ENCODE measurements around the gene LGALS9.
"Not testable (repeated sequence)": the region's sequence is repeated elsewhere in the genome, so short reads cannot be mapped to it uniquely, and the experiment has no call there.

LGALS9 gene

DNA sequence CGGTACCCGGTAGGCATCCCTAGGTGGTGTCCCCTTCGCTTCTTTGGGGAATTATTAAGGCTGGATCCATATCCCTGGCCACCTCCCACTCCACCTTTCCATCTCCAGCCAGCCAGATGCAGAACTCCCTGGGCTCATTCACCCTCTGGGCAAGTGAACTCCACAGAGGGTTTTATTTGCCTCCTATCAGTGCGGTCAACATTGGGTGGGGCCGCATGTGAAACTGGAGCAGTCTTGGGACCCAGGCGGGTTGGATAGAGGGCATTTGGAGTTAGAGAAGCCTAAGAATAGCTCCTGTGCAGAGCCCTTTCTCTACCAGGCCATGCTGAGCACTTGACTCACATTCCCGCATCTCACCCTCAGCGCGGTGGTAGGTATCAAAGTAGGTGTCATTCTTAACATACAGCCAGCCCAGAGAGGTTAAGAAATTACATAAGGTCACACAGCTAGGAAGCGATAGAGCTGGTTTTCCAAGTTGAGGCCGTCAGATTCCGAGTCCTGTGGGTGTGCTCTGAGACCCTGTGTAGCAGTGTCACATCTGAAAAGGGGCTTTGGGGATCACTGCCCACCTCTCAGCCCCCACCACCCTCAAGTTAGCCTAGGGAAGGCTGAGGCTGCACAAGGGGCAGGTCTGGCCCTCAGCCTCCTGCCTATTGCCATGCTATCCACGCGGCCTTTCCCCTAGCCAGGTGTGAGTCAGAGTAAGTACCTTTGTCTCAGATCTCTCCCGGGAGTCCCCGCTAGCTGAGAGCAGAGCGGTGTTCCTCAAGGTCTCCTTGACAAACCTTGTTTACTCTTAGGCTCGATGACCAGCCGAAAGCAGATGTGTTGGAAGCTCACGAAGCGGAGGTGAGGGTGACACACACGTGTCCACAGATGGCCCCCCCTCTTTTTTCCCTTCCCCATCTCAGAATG lies 26.9 kb upstream of the LGALS9 start:
- no peak for DNase-seq

DNA sequence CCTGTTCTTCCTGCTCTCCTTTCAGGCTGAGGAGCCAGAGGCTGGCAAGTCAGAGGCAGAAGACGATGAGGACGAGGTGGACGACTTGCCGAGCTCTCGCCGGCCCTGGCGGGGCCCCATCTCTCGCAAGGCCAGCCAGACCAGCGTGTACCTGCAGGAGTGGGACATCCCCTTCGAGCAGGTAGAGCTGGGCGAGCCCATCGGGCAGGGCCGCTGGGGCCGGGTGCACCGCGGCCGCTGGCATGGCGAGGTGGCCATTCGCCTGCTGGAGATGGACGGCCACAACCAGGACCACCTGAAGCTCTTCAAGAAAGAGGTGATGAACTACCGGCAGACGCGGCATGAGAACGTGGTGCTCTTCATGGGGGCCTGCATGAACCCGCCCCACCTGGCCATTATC lies 25.6 kb upstream of the LGALS9 start:
- DNase-seq = no peak

DNA sequence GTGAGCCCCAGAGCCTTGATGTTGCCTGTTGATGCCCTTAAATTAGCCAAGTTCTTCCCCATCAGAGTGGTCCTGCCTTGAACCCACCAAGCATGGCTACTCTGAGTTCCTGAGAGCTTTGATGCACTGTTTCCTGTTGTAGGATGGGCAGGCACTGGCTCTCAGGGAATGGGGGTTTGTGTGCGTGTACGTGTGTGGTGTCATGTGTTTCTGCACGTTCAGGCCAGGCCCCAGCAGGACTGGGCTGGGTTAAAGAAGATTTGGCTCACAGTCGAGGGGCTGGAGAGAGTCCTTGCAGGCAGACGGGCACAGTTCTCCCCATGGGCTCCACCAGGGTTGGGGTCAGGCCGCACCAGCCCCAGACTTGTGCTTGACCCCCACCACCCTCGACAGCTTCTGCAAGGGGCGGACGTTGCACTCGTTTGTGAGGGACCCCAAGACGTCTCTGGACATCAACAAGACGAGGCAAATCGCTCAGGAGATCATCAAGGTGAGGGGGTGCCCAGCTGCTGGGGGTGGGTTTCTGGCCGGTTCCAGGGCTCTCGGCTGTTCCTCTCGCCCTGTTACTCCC lies 23.4 kb upstream of the LGALS9 start:
- DNase-seq = no peak

DNA sequence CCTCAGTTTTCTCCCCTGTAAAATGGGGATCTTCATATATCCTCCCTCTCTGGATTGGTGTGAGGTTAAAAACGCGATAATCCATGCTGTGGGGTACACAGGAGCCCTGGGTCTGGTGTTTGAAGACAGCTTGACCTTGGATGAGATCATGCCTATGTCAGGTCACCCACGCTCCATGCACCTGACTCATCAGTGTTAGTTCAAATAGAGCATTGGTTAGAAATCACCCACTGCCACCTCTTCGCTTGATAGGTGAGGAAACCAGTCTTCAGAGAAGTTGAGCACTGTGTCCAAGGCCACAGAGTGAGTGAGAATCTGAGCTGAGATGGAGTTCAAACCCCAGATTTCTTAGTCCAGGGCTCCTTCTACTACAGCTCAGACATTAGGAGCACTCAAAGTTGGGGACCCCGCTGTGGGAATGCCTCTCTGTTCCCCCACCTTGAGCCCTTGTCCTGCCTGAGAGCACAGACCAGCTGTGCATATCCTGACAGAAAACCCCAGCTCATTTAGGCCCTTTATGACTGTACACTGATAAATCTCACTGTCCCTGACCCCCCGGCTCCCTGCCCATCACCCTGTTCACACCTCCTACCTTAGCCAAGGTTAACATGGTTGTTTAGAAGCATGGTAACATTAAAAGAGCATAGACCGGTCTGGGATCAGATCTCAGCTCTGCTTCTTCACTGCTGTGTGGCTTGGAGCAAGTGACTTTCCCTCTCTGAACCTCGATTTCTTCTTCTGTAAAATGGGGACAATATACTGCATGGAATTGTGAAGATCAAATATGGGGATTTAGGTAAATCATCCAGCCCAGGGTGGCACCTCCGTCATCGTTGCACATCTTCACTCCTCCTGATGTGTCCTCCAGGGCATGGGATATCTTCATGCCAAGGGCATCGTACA lies 22.4 kb upstream of the LGALS9 start:
- peak; percentile 46 for DNase-seq

DNA sequence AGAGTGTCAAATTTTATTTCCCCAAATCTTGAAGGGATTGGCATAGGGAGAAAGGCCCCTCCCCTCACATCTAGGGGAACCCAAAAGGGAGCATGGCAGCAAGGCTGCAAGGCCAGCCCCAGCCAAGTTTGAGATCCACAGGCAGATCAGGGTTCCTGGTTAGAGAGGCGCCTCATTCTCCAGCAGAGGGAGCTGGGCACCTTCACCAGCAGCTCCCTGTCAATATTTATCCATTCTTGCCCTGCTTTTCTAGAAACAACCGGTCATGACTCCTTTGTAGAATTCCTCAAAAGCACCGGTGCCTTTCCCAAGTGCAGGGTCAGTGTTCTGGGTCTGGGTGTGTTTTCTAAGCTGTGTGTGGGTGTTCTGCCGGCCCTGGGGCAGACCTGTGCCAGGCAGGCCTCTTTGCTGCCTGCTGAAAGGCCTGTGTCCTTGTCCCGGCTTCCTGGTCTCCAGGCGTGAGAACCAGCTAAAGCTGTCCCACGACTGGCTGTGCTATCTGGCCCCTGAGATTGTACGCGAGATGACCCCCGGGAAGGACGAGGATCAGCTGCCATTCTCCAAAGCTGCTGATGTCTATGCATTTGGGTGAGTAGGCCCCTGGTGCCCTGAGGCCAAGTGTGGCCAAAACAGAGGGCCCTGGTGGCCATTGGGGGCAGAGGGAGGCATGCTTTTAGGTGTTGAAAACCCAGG lies 21.2 kb upstream of the LGALS9 start:
- no peak for DNase-seq

DNA sequence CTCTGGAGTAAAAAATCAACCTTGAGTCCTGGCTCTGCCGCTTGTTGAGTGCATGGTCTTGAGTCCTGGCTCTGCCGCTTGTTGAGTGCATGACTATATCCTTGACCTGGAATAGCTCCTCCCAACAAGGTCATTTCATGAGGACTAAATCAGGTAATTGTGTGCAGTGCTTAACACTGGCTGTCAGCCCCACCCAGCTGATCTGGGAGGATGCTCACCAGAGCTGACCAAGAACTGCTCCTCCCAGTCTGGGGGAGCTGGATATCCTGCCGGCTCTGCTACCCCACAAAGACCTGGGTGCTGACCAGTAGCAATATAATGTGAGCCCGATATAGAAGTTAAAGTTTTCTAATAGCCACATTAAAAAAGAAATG lies 20.7 kb upstream of the LGALS9 start:
- no peak for DNase-seq

DNA sequence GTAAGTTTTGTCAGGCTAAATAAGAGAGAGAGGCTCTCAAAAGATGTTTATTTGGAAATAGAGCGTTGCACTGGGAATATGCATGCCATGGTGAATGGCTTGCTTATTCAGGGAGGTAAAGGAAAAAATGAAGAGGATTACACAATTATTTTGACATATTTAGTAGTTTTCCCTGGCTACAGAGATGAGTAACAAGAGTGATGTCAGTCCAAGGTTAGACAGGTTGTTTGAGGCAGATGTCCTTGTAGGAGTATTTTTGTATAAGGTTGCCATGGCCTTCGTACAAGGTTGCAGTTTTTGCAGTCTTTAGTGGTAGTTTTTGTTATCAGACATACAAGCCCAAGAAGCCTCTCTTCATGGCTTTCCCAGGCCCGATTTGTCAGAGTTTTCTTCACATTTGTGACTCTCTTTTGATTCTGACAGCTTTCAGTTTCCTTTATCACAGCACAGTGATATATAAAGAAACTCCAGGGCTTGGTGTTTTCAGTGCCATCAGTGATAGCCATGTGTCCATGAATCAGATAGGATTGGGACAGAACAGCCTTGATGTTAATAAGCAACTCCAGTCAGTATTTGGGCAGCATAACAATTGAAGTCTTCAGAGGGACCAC lies 18.7 kb upstream of the LGALS9 start:
- no peak for DNase-seq

DNA sequence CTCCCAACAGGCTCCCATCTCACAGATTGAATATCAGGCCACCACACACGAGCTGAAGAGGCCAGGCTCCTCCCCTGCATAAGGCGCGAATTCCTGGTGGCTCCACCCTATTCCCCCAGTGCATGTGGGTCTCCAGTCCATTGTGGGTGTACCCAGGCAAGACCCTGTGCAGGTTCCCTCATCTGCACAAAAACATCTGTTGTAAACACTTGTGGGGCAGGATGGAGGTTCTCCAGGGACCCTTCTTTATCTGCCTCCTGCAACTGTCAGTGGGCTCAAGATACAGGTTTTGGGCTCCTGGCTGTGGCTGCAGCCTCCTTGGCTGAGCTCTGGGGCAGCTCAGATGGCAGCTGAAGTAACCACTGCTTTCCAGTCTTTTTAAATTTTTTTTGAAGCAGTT lies 17.6 kb upstream of the LGALS9 start:
- DNase-seq = no peak

DNA sequence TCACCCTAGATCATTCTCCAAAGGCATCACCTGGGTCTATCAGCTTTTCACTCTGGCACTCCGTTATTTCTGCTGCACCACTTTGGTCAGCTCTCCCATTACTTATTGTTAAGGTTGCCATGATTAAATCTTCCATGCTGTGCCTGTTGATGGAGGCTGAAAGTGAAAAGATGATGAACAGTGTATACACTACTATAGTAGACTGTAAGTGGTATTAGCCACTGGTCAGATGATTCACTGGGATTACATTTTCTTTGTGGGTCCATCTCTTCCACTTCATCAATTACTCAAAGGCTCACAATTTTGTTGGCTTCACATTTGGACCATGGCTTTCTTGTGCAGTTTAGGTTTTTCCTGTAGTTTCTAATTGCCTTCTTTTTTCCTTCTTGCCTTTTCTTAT lies 15.9 kb upstream of the LGALS9 start:
- no peak for DNase-seq

DNA sequence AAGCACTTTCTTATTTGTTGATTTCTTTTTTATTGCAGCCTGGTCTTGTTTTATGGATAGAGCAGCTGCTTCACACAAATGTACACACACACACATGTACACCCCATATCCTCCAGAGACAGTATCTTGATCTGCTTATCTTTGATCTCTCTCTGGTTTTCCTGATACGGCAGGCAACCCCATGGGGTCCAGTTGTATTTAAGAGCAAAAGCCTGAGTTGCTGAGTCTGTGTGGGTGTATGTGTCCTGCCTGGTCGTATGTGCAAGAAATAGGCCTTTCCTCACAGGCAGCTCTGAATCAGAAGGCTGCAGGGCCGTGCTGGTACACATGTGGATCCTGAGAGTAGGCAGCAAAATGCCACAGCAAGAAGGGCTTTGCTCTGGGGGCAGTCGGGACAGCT lies 14.6 kb upstream of the LGALS9 start:
- no peak for DNase-seq

DNA sequence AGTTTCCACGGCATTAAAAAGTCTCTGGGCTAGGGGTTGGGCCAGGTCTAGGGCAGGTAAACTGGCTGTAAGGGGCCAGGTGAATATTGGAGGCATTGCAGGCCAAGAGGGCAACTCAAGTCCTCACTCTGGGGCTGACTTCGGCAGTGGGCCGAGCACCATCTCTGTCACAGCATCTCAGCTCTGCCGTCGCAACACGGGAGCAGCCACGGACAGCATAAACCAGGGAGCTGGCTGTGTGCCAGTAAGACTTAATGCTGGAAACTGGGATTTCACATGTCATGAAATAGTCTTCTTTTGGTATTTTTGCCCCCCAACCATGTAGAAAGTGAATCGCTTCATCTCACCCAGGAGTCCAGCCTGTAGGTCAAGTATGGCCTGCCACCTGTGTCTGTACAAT lies 12.6 kb upstream of the LGALS9 start:
- no peak for DNase-seq

DNA sequence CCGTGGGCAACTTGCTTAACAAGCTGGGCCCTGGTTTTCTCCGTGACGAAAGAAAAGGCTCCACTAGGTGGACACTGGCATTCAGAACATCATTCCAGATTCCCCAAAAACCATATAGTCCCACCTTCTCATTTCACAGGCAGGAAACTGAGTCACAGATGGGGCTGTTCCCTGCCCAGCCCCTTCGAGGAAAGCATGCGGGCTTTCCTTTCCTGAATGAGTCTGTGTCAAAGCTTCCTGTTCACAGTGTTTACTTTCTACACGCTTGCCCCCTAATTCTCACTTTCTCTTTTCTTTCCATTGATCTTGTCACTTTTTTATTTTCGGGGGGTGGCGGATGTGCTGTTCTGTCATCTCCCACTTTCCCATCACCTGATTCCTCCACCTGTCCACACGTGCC lies 10.3 kb upstream of the LGALS9 start:
- no peak for DNase-seq

DNA sequence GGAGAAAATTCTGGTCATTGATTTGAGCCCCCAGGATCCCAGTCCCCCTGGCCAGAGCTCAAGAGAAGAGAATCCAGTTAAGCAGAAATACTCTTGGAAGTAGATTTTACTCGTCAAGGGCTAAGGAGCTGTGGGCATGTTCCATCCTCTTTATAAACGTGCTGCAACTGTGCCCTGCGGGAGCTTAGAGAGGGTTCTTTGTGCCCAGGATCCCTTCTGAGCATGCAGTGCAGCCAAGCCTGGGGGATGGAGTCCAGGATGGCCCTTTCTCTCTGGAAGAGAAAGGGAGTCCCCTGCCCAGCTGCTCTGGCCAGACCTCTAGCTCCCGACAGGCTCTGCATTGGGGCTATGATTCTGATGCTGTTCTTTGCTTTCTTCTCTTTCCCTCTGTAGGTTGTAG lies 9.5 kb upstream of the LGALS9 start:
- DNase-seq = no peak

DNA sequence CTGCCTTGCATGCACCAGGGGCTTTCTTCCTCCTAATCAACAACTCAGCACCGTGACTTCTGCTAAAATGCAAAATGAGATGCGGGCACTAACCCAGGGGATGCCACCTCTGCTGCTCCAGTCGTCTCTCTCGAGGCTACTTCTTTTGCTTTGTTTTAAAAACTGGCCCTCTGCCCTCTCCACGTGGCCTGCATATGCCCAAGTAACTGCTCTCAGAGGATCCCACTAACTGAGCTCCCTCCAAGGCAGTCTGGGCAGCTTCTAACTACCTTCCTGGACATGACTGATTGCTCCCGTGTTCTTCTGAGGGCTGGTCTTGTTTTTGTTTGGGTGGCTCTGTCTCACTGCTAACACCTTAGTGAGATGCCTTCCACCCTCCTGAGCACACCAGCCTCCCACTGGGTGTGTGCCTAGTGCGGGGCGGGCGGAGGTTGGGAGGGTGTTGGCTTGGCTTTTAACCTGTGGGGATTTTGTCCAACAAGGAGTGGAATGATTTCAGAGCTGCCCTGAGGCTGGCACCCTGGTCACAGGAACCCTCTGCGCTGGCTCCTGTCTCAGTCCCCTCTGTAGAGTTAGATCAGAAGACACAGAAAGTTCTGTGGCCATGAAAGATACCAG lies 8.9 kb upstream of the LGALS9 start:
- no peak for DNase-seq

DNA sequence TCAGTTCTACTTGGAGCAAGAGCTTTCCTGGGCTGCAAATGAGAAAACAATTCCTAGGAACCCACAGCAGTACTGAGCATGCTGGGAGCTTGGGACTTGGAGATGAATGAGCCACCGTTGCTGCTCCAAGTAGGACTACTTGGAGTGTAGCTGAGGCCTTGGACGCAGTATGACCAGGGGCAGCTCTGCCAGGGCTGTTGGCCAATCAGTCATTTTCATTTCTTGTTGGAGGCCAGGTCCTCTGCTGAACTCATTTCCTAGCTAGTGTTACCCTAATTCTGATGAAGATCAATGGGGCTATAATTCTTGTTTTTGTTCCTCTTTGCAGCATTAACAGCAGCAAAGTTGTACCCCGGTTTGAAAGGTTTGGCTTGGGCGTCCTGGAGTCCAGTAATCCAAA lies 8.0 kb upstream of the LGALS9 start:
- DNase-seq = no peak

DNA sequence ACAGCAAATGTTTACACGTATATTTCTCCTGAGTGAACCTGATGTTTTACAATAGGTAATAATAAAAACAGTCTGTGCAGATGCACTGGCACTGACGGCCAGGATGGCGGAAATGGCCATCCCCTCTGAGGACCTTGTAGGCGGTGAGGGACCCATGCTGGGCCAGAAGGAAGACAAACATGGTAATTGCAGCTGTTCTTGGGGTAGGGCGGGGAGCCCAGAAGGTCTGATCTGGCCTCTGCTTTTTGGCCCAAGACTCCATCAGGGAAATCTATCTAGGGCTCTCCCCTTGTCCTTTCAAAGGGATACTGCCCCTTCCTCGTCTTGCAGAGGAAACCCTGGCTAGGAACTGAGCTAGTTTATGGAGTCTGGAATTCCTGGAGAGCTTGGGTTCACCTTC lies 7.4 kb upstream of the LGALS9 start:
- no peak for DNase-seq

DNA sequence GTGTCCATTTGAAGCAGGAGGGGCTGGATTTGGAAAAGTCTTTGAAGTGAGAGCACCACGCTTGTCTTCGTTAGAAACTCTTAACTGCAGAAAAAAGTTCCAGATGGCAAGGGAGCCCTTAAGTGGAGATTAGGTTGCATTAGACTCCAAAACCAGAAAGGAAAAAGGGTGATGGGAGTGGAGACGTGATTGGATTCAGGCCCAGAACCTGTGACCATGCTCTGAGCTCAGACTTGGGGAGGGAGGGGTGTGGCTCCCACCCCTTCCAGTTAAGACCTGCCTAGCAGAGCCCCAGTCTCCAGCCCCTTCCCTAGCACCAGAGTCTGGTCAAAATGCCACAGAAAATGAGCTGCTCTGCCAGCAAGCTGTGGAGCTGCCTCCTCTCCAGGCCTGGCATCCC lies 6.4 kb upstream of the LGALS9 start:
- DNase-seq = no peak

DNA sequence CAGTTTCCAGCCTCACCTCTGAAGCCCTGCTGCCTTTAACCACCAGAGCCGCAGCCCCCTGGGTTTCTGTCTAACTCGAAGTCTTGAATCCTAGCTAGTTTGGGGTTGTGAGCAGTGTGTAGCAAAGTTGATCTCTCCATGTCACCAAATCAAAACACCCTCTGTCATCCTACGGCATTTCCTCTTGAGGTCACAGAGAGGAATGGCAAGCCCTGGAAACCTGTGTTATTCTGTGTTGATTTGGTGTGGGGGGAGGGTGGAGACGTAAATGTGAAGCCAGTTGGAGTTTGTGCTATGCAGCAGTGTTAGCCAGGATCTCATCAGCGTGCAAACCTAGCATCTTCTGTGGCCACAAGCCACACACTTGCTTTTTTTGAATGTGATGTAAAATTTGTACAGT lies 5.1 kb upstream of the LGALS9 start:
- DNase-seq = no peak

DNA sequence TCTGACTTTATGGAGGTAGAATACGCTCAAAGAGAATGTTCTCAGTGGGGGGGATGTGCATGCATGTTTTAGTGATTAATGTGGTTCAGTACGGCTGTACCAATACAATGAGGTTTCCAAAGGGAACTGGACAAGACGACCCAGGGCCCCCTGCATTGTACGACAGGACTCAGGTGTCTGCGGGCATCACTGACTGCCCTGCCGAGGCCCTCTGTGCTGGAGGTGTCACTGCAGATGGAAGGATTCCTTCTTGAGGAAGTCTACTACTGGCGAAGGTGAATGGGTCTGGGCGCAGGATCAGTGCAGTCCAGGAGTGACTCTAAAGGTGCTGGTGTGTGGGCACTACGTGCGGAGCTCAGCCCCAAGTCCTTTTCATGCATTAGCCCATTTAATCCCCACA lies 3.5 kb upstream of the LGALS9 start:
- DNase-seq = no peak

DNA sequence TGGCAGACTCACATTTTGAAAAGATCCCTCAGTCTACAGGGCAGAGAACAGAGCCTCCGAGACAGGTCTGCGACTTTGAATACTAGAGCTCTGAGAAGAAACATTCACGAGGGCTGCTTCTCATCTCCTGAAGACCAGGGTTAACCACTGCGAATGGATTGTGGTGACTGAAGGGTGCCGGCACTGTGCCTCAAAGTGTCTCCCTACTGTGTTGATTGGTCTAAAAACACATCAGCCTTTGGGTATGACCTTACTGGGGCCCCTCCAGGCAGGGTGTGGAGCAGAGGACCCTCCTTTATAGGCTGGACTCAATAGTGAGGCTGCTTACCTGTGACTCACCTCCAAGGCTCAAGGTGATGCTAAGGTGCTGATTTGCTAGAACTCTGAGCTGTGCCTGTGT lies 2.6 kb upstream of the LGALS9 start:
- no peak for DNase-seq

DNA sequence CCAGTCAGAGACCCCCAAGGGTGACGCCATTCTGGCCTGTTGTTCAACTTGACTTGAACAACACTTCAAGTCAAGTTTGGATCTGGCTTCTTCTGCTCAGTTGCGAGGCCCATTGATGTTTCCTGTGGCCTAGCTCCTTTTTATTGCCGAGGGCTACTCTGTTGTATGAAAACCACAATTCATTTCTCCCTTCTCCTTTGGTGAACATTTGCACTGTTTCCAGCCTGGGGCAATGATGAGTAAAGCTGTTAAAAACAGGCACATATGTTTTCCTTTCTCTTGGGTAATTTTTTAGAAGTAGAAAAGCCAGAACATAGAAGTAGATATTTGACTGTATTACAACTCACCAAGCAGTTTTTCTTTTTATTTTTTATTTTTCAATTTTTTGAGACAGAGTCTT lies 1.7 kb upstream of the LGALS9 start:
- DNase-seq = not testable (repeated sequence)

DNA sequence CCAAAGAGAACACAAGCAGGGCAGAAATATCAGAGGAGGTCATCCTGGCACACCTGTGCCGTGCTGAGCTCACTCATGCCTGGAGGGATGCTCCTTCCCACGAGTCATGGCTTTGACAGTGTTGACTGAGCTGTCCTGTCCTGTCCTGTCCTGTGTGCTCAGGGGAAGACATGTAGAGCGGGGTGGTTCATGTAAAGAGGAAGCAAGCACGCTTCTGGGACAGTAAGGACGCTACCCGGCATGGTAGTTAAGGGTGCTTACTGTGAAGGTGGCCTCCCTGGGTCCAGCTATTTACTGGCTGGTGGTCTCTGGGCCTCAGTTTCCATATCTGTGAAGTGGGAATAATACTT lies 398 bp downstream of the LGALS9 start:
- no peak for DNase-seq

All from stimulated activated CD8-positive, alpha-beta memory T cell treated with anti-CD3 and anti-CD28 coated beads, Interleukin-4, amount 100 ng/mL, for 48 hours (primary cell).